Central memory CD8-positive, alpha-beta T cell (primary cell): ENCODE data around the gene ILDR1.
A peak's percentile ranks its signal among the peaks of the same experiment; 100 is the strongest.

Source experiments
- ATAC-seq: fragments of 150-1000 bp; cut with Tn5 transposase; replicated peaks from 2 replicates; pipeline ENCODE4 v1.10.0; 2022; ENCODE audit warnings: mild to moderate bottlenecking, moderate FRiP score, moderate number of reproducible peaks; ENCODE audit not compliant: poor library complexity, severe bottlenecking; ENCODE audit errors: extremely low read depth
- DNase-seq, 2 donors: peaks; one replicate each; pipeline ENCODE4 v3.0.0; 2021; ENCODE audit warnings: low spot score in 2 of 2
- H3K27ac Mint-ChIP-seq: one replicate; pipeline ENCODE4 v1.8.0; 2022; ENCODE audit warnings: low read depth, mild to moderate bottlenecking, moderate library complexity, mixed read lengths
- H3K27me3 Mint-ChIP-seq: one replicate; pipeline ENCODE4 v1.8.0; 2022; ENCODE audit warnings: mixed read lengths
- H3K36me3 Mint-ChIP-seq: one replicate; pipeline ENCODE4 v1.8.0; 2022; ENCODE audit warnings: mild to moderate bottlenecking, moderate library complexity, mixed read lengths; ENCODE audit not compliant: insufficient read depth
- H3K4me1 Mint-ChIP-seq: one replicate; pipeline ENCODE4 v1.8.0; 2022; ENCODE audit warnings: mixed read lengths
- H3K4me3 Mint-ChIP-seq: one replicate; pipeline ENCODE4 v1.8.0; 2022; ENCODE audit warnings: mild to moderate bottlenecking, moderate library complexity, mixed read lengths
- H3K9me3 Mint-ChIP-seq: one replicate; pipeline ENCODE4 v1.8.0; 2022; ENCODE audit warnings: mixed read lengths

The ILDR1 gene

DNA sequence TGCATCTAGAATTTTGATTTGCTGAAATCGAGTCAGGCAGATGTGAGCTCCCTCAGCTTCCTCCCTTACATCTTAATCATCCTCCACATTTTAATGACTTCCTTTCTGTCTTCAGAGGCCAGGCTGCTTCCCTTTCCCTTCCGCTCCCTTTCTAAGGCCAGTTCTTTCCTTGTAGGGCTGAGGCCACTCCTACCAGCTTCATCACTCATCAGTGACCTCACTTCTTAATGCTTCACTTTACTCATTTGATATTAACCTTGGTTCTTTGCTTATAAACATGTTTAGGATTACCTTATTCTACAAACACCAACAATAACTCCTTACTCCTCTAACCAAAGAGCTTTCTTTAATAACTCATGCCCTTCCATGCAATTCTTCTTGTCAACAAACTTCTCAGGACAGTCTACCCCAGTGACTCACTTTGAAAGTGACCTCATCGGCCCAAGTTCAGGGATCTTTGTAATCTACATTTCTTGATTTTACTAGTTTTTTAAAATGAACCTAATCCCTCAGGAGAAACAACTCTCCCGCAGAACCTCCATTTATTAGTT lies 23.9 kb downstream of the ILDR1 start:
- Mint-ChIP-seq H3K9me3 (no peaks in the 10 kb centered on the region), H3K36me3 (peaks cover 3% of the 10 kb centered on the region), H3K4me3 (no peak overlapping the region), H3K27me3 (peaks cover 15% of the 10 kb centered on the region), H3K27ac (no peak overlapping the region), H3K4me1 (no peaks in the 10 kb centered on the region)
- no peak for DNase-seq
- ATAC-seq, result no peak

DNA sequence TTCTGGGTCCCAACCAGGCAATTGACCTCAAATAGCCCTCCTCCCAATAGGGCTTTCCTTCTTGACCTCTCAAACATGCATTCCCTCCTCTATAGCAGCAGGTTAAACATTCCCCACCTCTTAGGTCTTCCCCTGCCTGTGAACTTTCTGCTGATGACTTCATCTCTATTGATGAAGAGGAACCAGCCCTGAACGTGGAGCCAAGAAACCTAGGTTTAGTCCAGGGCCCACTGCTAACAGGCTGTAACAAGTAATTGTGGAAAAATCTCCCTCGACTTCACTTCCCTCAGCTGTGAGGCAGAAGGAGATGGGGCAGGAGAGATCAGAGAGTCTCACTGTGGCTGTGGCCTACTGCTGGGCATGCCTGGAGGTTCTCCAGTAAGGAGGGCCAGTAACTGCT lies 24.7 kb downstream of the ILDR1 start:
- H3K36me3 Mint-ChIP-seq, result peaks cover 3% of the 10 kb centered on the region
- DNase-seq, result no peak
- H3K9me3 Mint-ChIP-seq, result no peaks in the 10 kb centered on the region
- peaks cover 9% of the 10 kb centered on the region for H3K27me3 Mint-ChIP-seq
- ATAC-seq, result no peak
- H3K27ac Mint-ChIP-seq, result no peak overlapping the region
- H3K4me1 Mint-ChIP-seq, result no peaks in the 10 kb centered on the region
- no peak overlapping the region for H3K4me3 Mint-ChIP-seq

GRCh38 chr3:121996441-121996840 lies 25.6 kb downstream of the ILDR1 start:
- peaks cover 7% of the 10 kb centered on the region for H3K27me3 Mint-ChIP-seq
- ATAC-seq (no peak), DNase-seq (no peak)
- H3K9me3 Mint-ChIP-seq, result no peaks in the 10 kb centered on the region
- H3K4me1 Mint-ChIP-seq, result no peaks in the 10 kb centered on the region
- peaks cover 3% of the 10 kb centered on the region for H3K36me3 Mint-ChIP-seq
- no peak overlapping the region for H3K4me3 Mint-ChIP-seq
- H3K27ac Mint-ChIP-seq, result no peak overlapping the region

- no peak for DNase-seq
- H3K27me3 Mint-ChIP-seq, result no peaks in the 10 kb centered on the region
- no peak overlapping the region for H3K27ac Mint-ChIP-seq
- ATAC-seq, result peak; percentile 49
- no peaks in the 10 kb centered on the region for H3K9me3 Mint-ChIP-seq
- H3K4me3 Mint-ChIP-seq, result no peak overlapping the region
- H3K4me1 Mint-ChIP-seq, result no peaks in the 10 kb centered on the region
- peaks cover 3% of the 10 kb centered on the region for H3K36me3 Mint-ChIP-seq
These were observed 26.6 kb downstream of the ILDR1 start for GRCh38 chr3:121995161-121996137.

GRCh38 chr3:121994551-121994950 lies 27.5 kb downstream of the ILDR1 start:
- ATAC-seq (no peak), DNase-seq (no peak)
- peaks cover 3% of the 10 kb centered on the region for H3K36me3 Mint-ChIP-seq
- H3K4me1 Mint-ChIP-seq, result no peaks in the 10 kb centered on the region
- H3K27me3 Mint-ChIP-seq, result no peaks in the 10 kb centered on the region
- H3K27ac Mint-ChIP-seq, result no peak overlapping the region
- H3K9me3 Mint-ChIP-seq, result no peaks in the 10 kb centered on the region
- H3K4me3 Mint-ChIP-seq, result no peak overlapping the region

GRCh38 chr3:121992601-121993560 lies 29.2 kb downstream of the ILDR1 start:
- Mint-ChIP-seq H3K9me3 (no peaks in the 10 kb centered on the region), H3K4me3 (no peak overlapping the region), H3K4me1 (no peaks in the 10 kb centered on the region), H3K27me3 (peaks cover 12% of the 10 kb centered on the region), H3K36me3 (peaks cover 3% of the 10 kb centered on the region), H3K27ac (no peak overlapping the region)
- no peak for ATAC-seq
- no peak for DNase-seq

DNA sequence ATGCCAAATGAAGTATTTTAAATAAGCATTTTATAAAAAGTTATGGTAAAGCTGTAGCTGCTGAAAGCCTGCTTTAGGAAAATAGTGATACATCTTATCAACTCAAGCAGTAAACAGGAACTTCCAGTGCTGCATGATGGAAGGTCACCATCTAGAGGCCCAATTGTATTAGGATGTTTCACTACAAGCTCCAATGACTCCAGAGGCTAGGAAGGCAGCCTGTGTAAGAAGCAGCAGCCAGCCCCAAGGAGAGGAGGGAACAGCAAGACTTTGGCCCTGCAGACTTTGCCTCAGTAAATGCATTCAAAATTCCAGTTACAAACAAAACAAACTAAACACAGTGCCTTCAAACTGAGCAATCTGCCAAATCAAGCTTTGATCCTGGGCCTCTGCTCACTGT lies 32.1 kb downstream of the ILDR1 start:
- no peak overlapping the region for H3K4me3 Mint-ChIP-seq
- DNase-seq (no peak), ATAC-seq (no peak)

DNA sequence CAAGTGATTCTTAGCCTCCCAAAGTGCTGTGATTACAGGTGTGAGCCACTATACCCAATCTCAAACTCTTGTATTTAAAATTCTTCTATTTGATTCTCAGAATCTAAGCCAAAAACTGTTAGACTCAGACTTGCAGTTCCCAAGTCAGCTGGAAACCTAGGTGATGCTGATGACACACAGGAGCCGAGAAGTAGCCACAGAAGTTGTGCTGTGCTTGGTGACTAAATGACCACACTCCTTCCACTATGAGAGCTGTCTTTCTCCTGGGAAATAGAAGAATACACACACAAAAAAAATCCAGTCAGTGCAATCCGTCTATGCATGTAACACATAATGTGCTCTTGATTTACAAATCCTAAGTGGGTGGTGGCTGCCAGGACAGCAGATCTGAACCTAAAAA lies 33.9 kb downstream of the ILDR1 start:
- no peak for DNase-seq
- no peak for ATAC-seq
- Mint-ChIP-seq H3K36me3 (no peaks in the 10 kb centered on the region), H3K4me1 (no peaks in the 10 kb centered on the region), H3K4me3 (no peak overlapping the region), H3K9me3 (peaks cover 6% of the 10 kb centered on the region), H3K27me3 (peaks cover 12% of the 10 kb centered on the region), H3K27ac (no peak overlapping the region)

More for the DNA sequence above, 32.1 kb downstream of the ILDR1 start:
- Mint-ChIP-seq H3K27me3 (peaks cover 12% of the 10 kb centered on the region), H3K36me3 (peaks cover 3% of the 10 kb centered on the region), H3K4me1 (no peaks in the 10 kb centered on the region), H3K27ac (no peak overlapping the region), H3K9me3 (no peaks in the 10 kb centered on the region)

- DNase-seq, result no peak
- no peak overlapping the region for H3K27ac Mint-ChIP-seq
- H3K9me3 Mint-ChIP-seq, result peaks cover 6% of the 10 kb centered on the region
- H3K36me3 Mint-ChIP-seq, result peaks cover 2% of the 10 kb centered on the region
- no peak overlapping the region for H3K4me3 Mint-ChIP-seq
- H3K4me1 Mint-ChIP-seq, result no peaks in the 10 kb centered on the region
- ATAC-seq, result no peak
- H3K27me3 Mint-ChIP-seq, result peaks cover 12% of the 10 kb centered on the region
These were observed 36.2 kb downstream of the ILDR1 start for GRCh38 chr3:121985846-121986245.

DNA sequence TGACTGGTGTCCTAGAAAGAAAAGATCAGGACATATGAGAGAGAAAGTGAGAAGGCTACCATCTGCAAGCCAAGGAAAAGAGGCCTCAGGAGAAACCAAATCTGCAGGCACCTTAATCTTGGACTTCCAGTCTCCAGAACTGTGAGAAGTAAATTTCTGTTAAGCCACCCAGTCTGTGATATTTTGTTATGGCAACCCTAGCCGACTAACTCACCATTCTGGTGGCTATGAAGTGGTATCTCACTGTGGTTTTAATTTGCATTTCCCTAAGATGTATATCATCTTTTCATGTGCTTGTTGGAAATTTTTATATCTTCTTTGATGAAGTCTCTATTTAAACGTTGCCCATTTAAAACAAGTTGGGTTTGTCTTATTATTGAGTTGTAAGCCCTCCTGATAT lies 40.6 kb downstream of the ILDR1 start:
- ATAC-seq, result no peak
- no peak for DNase-seq
- Mint-ChIP-seq H3K4me3 (no peak overlapping the region), H3K27me3 (no peaks in the 10 kb centered on the region), H3K4me1 (no peaks in the 10 kb centered on the region), H3K9me3 (peaks cover 12% of the 10 kb centered on the region), H3K27ac (no peak overlapping the region), H3K36me3 (peaks cover 2% of the 10 kb centered on the region)

DNA sequence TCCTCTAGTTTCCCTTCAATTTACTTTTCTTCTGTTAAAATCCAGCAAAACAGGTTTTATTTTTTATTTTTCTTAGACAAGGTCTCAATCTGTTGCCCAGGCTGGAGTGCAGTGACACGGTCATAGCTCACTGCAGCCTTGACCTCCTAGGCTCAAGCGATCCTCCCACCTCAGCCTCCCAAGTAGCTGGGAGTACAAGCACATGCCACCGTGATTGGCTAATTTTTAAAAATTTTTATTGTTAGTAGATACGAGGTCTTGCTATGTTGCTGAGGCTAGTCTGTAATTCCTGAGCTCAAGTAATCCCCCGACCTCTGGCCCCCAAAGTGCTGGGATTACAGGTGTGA lies 41.6 kb downstream of the ILDR1 start:
- ATAC-seq (no peak), DNase-seq (no peak)
- no peak overlapping the region for H3K27ac Mint-ChIP-seq
- no peaks in the 10 kb centered on the region for H3K4me1 Mint-ChIP-seq
- H3K27me3 Mint-ChIP-seq, result no peaks in the 10 kb centered on the region
- no peak overlapping the region for H3K4me3 Mint-ChIP-seq
- peaks cover 12% of the 10 kb centered on the region for H3K9me3 Mint-ChIP-seq
- H3K36me3 Mint-ChIP-seq, result peaks cover 2% of the 10 kb centered on the region

GRCh38 chr3:121979734-121980449 lies 42.2 kb downstream of the ILDR1 start:
- no peak for ATAC-seq
- no peak for DNase-seq
- Mint-ChIP-seq H3K27ac (no peak overlapping the region), H3K27me3 (no peaks in the 10 kb centered on the region), H3K9me3 (peaks cover 12% of the 10 kb centered on the region), H3K4me3 (no peak overlapping the region), H3K36me3 (peaks cover 2% of the 10 kb centered on the region), H3K4me1 (no peaks in the 10 kb centered on the region)
